Activated B cell treated with CpG ODN at 0.5 μM for 24 hours (primary cell): ENCODE measurements around the gene ACP3. TPM values are rescaled to one million over a fixed set of nuclear protein-coding genes. Genes with fewer than 3 reads are reported as not detected.

Experiments
- ATAC-seq: fragments of 200-7000 bp; cut with Tn5 transposase; one replicate; pipeline ENCODE4 v1.10.0; 2021; ENCODE audit warnings: low read depth, mild to moderate bottlenecking, moderate library complexity
- CTCF ChIA-PET: fragments of 350-600 bp; sonication (Branson Sonifier 250); formaldehyde crosslinking; loops from one replicate; lab custom pipeline; 2021; ENCODE audit warnings: antibody characterized with exemption; lab: Charles Lee
- POLR2A ChIA-PET: fragments of 350-600 bp; sonication (Branson Sonifier 250); formaldehyde crosslinking; loops from one replicate; lab custom pipeline; 2021; ENCODE audit warnings: antibody characterized with exemption; lab: Charles Lee
- DNase-seq: peaks from one replicate; pipeline ENCODE4 v3.0.0; 2022
- H3K27ac Mint-ChIP-seq: one replicate; pipeline ENCODE4 v1.8.0; 2020; ENCODE audit warnings: mixed read lengths
- H3K27me3 Mint-ChIP-seq: one replicate; pipeline ENCODE4 v1.8.0; 2021; ENCODE audit warnings: mixed read lengths
- H3K36me3 Mint-ChIP-seq: one replicate; pipeline ENCODE4 v1.8.0; 2021; ENCODE audit warnings: low read depth, mixed read lengths
- H3K4me1 Mint-ChIP-seq: one replicate; pipeline ENCODE4 v1.8.0; 2021; ENCODE audit warnings: mixed read lengths
- H3K4me3 Mint-ChIP-seq: one replicate; pipeline ENCODE4 v1.8.0; 2020; ENCODE audit warnings: mild to moderate bottlenecking, mixed read lengths
- H3K9me3 Mint-ChIP-seq: one replicate; pipeline ENCODE4 v1.8.0; 2020; ENCODE audit warnings: mixed read lengths
- CTCF ChIP-seq: fragments of 200-600 bp; IDR thresholded peaks from one replicate; pipeline ENCODE4 v1.8.0; 2022; ENCODE audit warnings: antibody characterized with exemption, mild to moderate bottlenecking
- intact Hi-C: fragments of 100-400 bp; cut with micrococcal nuclease; formaldehyde crosslinking; loops from one replicate; pipeline ENCODE4 v1.15.1; 2024
- total RNA-seq: library from RNA; stranded (reverse); gene quantifications from 2 replicates; pipeline ENCODE4 v1.2.3, GENCODE V29; 2022

Gene ACP3
- total RNA-seq, 1 donor from 2014 or later: 0.84 TPM

- POLR2A ChIA-PET: no interaction called here
Measured at GRCh38 chr3:132283440-132283839, 33.8 kb upstream of the ACP3 start.

GRCh38 chr3:132283916-132284405 is 33.2 kb upstream of the ACP3 start:
- CTCF ChIA-PET: no interaction called here
- DNase-seq: no peak
- no peak for ATAC-seq
- H3K4me3 Mint-ChIP-seq: no peak overlapping the region
- TF ChIP-seq CTCF: no peak
- H3K27ac Mint-ChIP-seq: no peak overlapping the region
- no peaks in the 10 kb centered on the region for H3K4me1 Mint-ChIP-seq
- intact Hi-C loops: no loop called here
- POLR2A ChIA-PET: no interaction called here
- H3K36me3 Mint-ChIP-seq: no peaks in the 10 kb centered on the region
- no peaks in the 10 kb centered on the region for H3K9me3 Mint-ChIP-seq
- H3K27me3 Mint-ChIP-seq: no peaks in the 10 kb centered on the region

More at GRCh38 chr3:132283440-132283839, 33.8 kb upstream of the ACP3 start:
- H3K4me3 Mint-ChIP-seq: no peak overlapping the region
- CTCF ChIA-PET: no interaction called here
- H3K27ac Mint-ChIP-seq: no peak overlapping the region
- no peak for ATAC-seq
- intact Hi-C loops: no loop called here
- H3K27me3 Mint-ChIP-seq: no peaks in the 10 kb centered on the region
- TF ChIP-seq CTCF: no peak
- no peak for DNase-seq
- no peaks in the 10 kb centered on the region for H3K36me3 Mint-ChIP-seq
- H3K9me3 Mint-ChIP-seq: no peaks in the 10 kb centered on the region
- H3K4me1 Mint-ChIP-seq: no peaks in the 10 kb centered on the region

- Mint-ChIP-seq H3K4me1 (no peaks in the 10 kb centered on the region), H3K27me3 (no peaks in the 10 kb centered on the region), H3K9me3 (no peaks in the 10 kb centered on the region), H3K4me3 (no peak overlapping the region), H3K27ac (no peak overlapping the region), H3K36me3 (no peaks in the 10 kb centered on the region)
- POLR2A ChIA-PET: no interaction called here
- intact Hi-C loops: no loop called here
- DNase-seq: no peak
- TF ChIP-seq CTCF: no peak
- CTCF ChIA-PET: no interaction called here
- no peak for ATAC-seq
Measured at GRCh38 chr3:132284781-132285619, 32.2 kb upstream of the ACP3 start.

GRCh38 chr3:132285620-132285945 is 31.6 kb upstream of the ACP3 start:
- ChIA-PET CTCF (no interaction called here), POLR2A (no interaction called here)
- no peak overlapping the region for H3K4me3 Mint-ChIP-seq
- no peaks in the 10 kb centered on the region for H3K9me3 Mint-ChIP-seq
- no peak overlapping the region for H3K27ac Mint-ChIP-seq
- intact Hi-C loops: no loop called here
- no peaks in the 10 kb centered on the region for H3K27me3 Mint-ChIP-seq
- TF ChIP-seq CTCF: no peak
- no peaks in the 10 kb centered on the region for H3K4me1 Mint-ChIP-seq
- no peaks in the 10 kb centered on the region for H3K36me3 Mint-ChIP-seq
- no peak for DNase-seq
- ATAC-seq: no peak

- no peak for TF ChIP-seq CTCF
- ATAC-seq (no peak), DNase-seq (no peak)
- intact Hi-C loops: no loop called here
- Mint-ChIP-seq H3K36me3 (no peaks in the 10 kb centered on the region), H3K4me1 (no peaks in the 10 kb centered on the region), H3K4me3 (no peak overlapping the region), H3K27me3 (no peaks in the 10 kb centered on the region), H3K27ac (no peak overlapping the region), H3K9me3 (no peaks in the 10 kb centered on the region)
- ChIA-PET CTCF (no interaction called here), POLR2A (no interaction called here)
Measured at GRCh38 chr3:132286035-132286434, 31.2 kb upstream of the ACP3 start.
